ENCODE results near the gene IFFO2. TPM values are rescaled to one million over a fixed set of nuclear protein-coding genes. Genes with fewer than 3 reads are reported as not detected.

Gene IFFO2
- total RNA-seq, 1 experiment from 2014 or later, result 15.6 TPM

DNA sequence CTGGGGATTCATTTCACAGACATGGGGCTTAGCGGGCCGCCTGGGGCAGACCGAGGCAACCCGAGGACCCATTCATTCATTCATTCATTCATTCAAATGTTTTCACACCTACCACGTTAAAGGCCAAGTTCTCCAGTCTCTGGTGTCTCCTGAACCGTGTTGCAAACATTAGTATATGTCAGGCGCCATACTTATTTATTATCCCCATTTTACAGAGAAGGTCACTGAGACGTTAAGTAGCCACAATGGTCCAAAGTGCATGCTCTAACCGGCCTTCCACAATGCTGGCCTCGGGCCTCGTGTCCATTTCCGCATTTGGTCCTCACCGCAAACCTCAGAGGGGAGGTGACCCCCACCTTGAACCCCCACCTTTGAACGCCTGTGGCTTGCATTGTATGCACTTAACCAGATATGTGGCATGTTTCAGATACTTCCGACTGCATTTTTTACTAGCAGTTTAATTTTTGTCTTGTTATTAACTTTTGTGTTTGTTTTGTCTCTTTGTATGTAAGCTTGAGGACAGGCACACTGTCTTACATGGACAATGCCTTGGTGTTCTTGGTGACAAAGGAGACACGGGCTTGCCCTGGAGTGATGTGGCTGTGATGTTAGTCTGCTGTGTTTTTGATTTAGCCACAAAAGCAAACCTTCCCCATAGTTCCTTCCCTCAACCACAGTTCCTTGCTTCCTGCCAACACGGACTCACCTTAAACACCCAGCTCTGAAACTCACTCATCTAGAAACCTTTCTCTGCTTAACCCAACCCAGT, 1.2 kb upstream of the IFFO2 start:
- Histone ChIP-seq H3K9me3 (ENCODE audit: control insufficient read depth in 1 of 2, insufficient read depth in 1 of 2, low read depth in 1 of 2, low read length in 2 of 2) (no peaks in the 10 kb centered on the region), H3K4me1 (ENCODE audit: control insufficient read depth in 1 of 2, insufficient read depth in 2 of 2, low read length in 2 of 2) (peaks cover 3 to 22% of the 10 kb centered on the region in 2 experiments; a peak in 3 of 4 replicates), H3K9ac (ENCODE audit: low read length) (no peak overlapping the region), H3K4me3 (replicated peaks in 1 of 2; ENCODE audit: low read depth in 1 of 2, low read length in 2 of 2) (no peak overlapping the region), H4K20me1 (ENCODE audit: insufficient read depth) (no peaks in the 10 kb centered on the region; the same call in 1 of the 2 replicates), H3K27ac (ENCODE audit: low read depth, low read length) (no peak overlapping the region), H3K79me2 (ENCODE audit: insufficient read depth, low read length) (peaks cover 29% of the 10 kb centered on the region), H3K4me2 (ENCODE audit: low read length) (peak overlapping the region; percentile 96; the same call in 1 of the 2 replicates), H3K36me3 (ENCODE audit: control insufficient read depth in 1 of 2, insufficient read depth in 2 of 2, low read length in 2 of 2) (peaks cover 0 to 6% of the 10 kb centered on the region in 2 experiments; a peak in 1 of 4 replicates), H2AFZ (ENCODE audit: low read depth, low read length, poor library complexity, severe bottlenecking) (no peak overlapping the region), H3K9me2 (ENCODE audit: insufficient read depth) (no peaks in the 10 kb centered on the region), H3K27me3 (ENCODE audit: insufficient read depth, low read length) (no peaks in the 10 kb centered on the region)
- DNase-seq (ENCODE audit: low read depth, low spot score) (no peak), ATAC-seq (no peak)
- ChIA-PET RAD21 (ENCODE audit: low non-redundant PET in 1 of 2, low total read pairs in 2 of 2, uncharacterized antibody in 2 of 2, unreplicated experiment in 2 of 2) (no interaction called here), POLR2A (interaction anchor here (1.5 kb wide), 1 partner anchor 59 kb away, joined by 4 read pairs; no protein-coding TSS in a partner anchor), CTCF (interaction anchor here (2.6 kb wide), 1 partner anchor 45 kb away, joined by 20 read pairs; no protein-coding TSS in a partner anchor)
- no TSS peak for BruUV-seq (replicated peaks)
- intact Hi-C loops (cut with micrococcal nuclease), result loop anchor here (5.0 kb wide), 1 partner anchor 45 kb away; no protein-coding TSS in a partner anchor
- TF ChIP-seq POLR2A (IDR thresholded peaks at IDR 0.05; ENCODE audit: borderline replicate concordance, extremely low read depth, insufficient read depth, insufficient read length), result no peak
- TF ChIP-seq, protein P1, sequence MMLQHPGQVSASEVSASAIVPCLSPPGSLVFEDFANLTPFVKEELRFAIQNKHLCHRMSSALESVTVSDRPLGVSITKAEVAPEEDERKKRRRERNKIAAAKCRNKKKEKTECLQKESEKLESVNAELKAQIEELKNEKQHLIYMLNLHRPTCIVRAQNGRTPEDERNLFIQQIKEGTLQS (IDR thresholded peaks at IDR 0.05), result no peak
- TF ChIP-seq ZNF274 (IDR thresholded peaks at IDR 0.05; ENCODE audit: low read depth, low read length), result no peak
- no peak for TF ChIP-seq EGR1 (IDR thresholded peaks at IDR 0.05; ENCODE audit: low read depth)
- no peak for TF ChIP-seq ELF1 (IDR thresholded peaks at IDR 0.05; ENCODE audit: borderline replicate concordance, low read depth)
- no peak for TF ChIP-seq FOSL1 (IDR thresholded peaks at IDR 0.05; ENCODE audit: low read depth)
- TF ChIP-seq SIN3A (IDR thresholded peaks at IDR 0.05; ENCODE audit: low read depth), result no peak

DNA sequence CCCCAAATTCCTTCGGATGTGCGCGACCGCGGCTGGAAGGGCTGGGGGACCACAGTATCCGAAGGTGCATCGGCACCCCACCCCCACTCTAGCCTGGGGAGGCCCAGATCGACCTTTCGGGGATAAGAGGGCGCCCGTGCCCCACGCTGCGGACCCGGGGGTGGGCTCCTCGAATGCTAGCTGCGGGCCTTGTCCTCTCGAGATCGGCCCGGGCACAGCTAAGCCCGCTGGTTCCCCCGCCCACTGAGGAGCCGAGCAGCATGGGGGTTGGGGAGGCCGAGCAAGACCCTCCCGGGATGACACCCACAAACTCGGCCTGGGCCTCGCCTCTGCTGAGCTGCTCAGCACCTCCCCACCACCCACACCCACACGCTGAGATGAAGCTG, 653 bp upstream of the IFFO2 start:
- peak overlapping the region; percentile 44 to 59 for H3K4me3 ChIP-seq (replicated peaks in 1 of 2; ENCODE audit: low read depth in 1 of 2, low read length in 2 of 2)
- H3K4me1 ChIP-seq (ENCODE audit: control insufficient read depth in 1 of 2, insufficient read depth in 2 of 2, low read length in 2 of 2), result peaks cover 3 to 22% of the 10 kb centered on the region in 2 experiments; a peak in 3 of 4 replicates
- H2AFZ ChIP-seq (ENCODE audit: low read depth, low read length, poor library complexity, severe bottlenecking), result no peak overlapping the region
- H3K9me2 ChIP-seq (ENCODE audit: insufficient read depth), result no peaks in the 10 kb centered on the region
- peaks cover 0 to 6% of the 10 kb centered on the region in 2 experiments; a peak in 1 of 4 replicates for H3K36me3 ChIP-seq (ENCODE audit: control insufficient read depth in 1 of 2, insufficient read depth in 2 of 2, low read length in 2 of 2)
- POLR2A ChIA-PET, result interaction anchor here (1.5 kb wide), 1 partner anchor 60 kb away, joined by 4 read pairs; no protein-coding TSS in a partner anchor
- H3K27me3 ChIP-seq (ENCODE audit: insufficient read depth, low read length), result no peaks in the 10 kb centered on the region
- peak overlapping the region; percentile 19; the same call in 1 of the 2 replicates for H3K27ac ChIP-seq (ENCODE audit: low read depth, low read length)
- DNase-seq (ENCODE audit: low read depth, low spot score), result no peak
- H4K20me1 ChIP-seq (ENCODE audit: insufficient read depth), result no peaks in the 10 kb centered on the region; the same call in 1 of the 2 replicates
- intact Hi-C loops (cut with micrococcal nuclease), result loop anchor here (5.0 kb wide), 1 partner anchor 45 kb away; no protein-coding TSS in a partner anchor
- peaks cover 35% of the 10 kb centered on the region for H3K79me2 ChIP-seq (ENCODE audit: insufficient read depth, low read length)
- TF ChIP-seq POLR2AphosphoS5 (IDR thresholded peaks at IDR 0.05; ENCODE audit: low read depth, low read length), result no peak
- TF ChIP-seq EZH2phosphoT487 (IDR thresholded peaks at IDR 0.05; ENCODE audit: borderline replicate concordance), result no peak
- no peak for TF ChIP-seq ELF1 (IDR thresholded peaks at IDR 0.05; ENCODE audit: borderline replicate concordance, low read depth)
- no peak for TF ChIP-seq SRF (IDR thresholded peaks at IDR 0.05; ENCODE audit: low read depth)
- no peak for TF ChIP-seq JUND (IDR thresholded peaks at IDR 0.05)
- TF ChIP-seq POLR2A (IDR thresholded peaks at IDR 0.05; ENCODE audit: borderline replicate concordance, extremely low read depth, insufficient read depth, insufficient read length), result no peak
- TF ChIP-seq CEBPB (IDR thresholded peaks at IDR 0.05; ENCODE audit: low read depth), result no peak
- no peak for TF ChIP-seq ZNF274 (IDR thresholded peaks at IDR 0.05; ENCODE audit: low read depth, low read length)
- TF ChIP-seq, protein P2, sequence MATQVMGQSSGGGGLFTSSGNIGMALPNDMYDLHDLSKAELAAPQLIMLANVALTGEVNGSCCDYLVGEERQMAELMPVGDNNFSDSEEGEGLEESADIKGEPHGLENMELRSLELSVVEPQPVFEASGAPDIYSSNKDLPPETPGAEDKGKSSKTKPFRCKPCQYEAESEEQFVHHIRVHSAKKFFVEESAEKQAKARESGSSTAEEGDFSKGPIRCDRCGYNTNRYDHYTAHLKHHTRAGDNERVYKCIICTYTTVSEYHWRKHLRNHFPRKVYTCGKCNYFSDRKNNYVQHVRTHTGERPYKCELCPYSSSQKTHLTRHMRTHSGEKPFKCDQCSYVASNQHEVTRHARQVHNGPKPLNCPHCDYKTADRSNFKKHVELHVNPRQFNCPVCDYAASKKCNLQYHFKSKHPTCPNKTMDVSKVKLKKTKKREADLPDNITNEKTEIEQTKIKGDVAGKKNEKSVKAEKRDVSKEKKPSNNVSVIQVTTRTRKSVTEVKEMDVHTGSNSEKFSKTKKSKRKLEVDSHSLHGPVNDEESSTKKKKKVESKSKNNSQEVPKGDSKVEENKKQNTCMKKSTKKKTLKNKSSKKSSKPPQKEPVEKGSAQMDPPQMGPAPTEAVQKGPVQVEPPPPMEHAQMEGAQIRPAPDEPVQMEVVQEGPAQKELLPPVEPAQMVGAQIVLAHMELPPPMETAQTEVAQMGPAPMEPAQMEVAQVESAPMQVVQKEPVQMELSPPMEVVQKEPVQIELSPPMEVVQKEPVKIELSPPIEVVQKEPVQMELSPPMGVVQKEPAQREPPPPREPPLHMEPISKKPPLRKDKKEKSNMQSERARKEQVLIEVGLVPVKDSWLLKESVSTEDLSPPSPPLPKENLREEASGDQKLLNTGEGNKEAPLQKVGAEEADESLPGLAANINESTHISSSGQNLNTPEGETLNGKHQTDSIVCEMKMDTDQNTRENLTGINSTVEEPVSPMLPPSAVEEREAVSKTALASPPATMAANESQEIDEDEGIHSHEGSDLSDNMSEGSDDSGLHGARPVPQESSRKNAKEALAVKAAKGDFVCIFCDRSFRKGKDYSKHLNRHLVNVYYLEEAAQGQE (IDR thresholded peaks at IDR 0.05; ENCODE audit: low read depth), result no peak
- TF ChIP-seq EGR1 (IDR thresholded peaks at IDR 0.05; ENCODE audit: low read depth), result no peak
- no peak for TF ChIP-seq TCF7L2 (IDR thresholded peaks at IDR 0.05; ENCODE audit: borderline replicate concordance, extremely low read depth, insufficient read depth, insufficient read length)
- no peak for TF ChIP-seq ZFX (IDR thresholded peaks at IDR 0.05)
- TF ChIP-seq, protein P1 (IDR thresholded peaks at IDR 0.05), result no peak
- no peak for ATAC-seq
- peak overlapping the region; percentile 96 for H3K4me2 ChIP-seq (ENCODE audit: low read length)
- no peaks in the 10 kb centered on the region for H3K9me3 ChIP-seq (ENCODE audit: control insufficient read depth in 1 of 2, insufficient read depth in 1 of 2, low read depth in 1 of 2, low read length in 2 of 2)
- RAD21 ChIA-PET (ENCODE audit: low non-redundant PET in 1 of 2, low total read pairs in 2 of 2, uncharacterized antibody in 2 of 2, unreplicated experiment in 2 of 2), result no interaction called here
- CTCF ChIA-PET, result interaction anchor here (2.6 kb wide), 1 partner anchor 44 kb away, joined by 20 read pairs; no protein-coding TSS in a partner anchor
- BruUV-seq (replicated peaks), result no TSS peak
- H3K9ac ChIP-seq (ENCODE audit: low read length), result peak overlapping the region; percentile 59
